SU-DHL-6 (cell line): ENCODE measurements around the gene STUB1.

Experiments used
- H2AFZ ChIP-seq: fragments of 200-600 bp; sonication (generic); 2 replicates; pipeline ENCODE4 v1.6.1; 2014; ENCODE audit warnings: low read depth, mild to moderate bottlenecking, moderate library complexity, mixed read lengths, antibody characterized with exemption, low read length; ENCODE audit not compliant: severe bottlenecking
- H3F3A ChIP-seq: fragments of 200-600 bp; shearing (Covaris generic); 2 replicates; pipeline ENCODE4 v1.6.0; 2016; ENCODE audit warnings: antibody characterized with exemption, mild to moderate bottlenecking; ENCODE audit not compliant: insufficient read depth
- H3K27ac ChIP-seq: fragments of 200-600 bp; sonication (generic); 2 replicates; pipeline ENCODE4 v1.5.1; 2016; ENCODE audit warnings: low read depth, mild to moderate bottlenecking, low read length, moderate library complexity, mixed read lengths
- H3K27me3 ChIP-seq: fragments of 200-600 bp; sonication (generic), shearing (Covaris generic); 2 replicates; pipeline ENCODE4 v1.6.0; 2014; ENCODE audit warnings: mild to moderate bottlenecking, low read length
- H3K36me3 ChIP-seq: fragments of 200-600 bp; sonication (generic); 2 replicates; pipeline ENCODE4 v1.6.1; 2014; ENCODE audit warnings: mild to moderate bottlenecking, low read length, mixed read lengths
- H3K4me2 ChIP-seq: fragments of 300-600, 200-600 bp; shearing (Covaris generic), sonication (generic); 2 replicates; pipeline ENCODE4 v1.6.0; 2014; ENCODE audit warnings: low read length, low read depth, mild to moderate bottlenecking; ENCODE audit not compliant: poor library complexity, severe bottlenecking
- H3K4me3 ChIP-seq: fragments of 200-600 bp; sonication (generic); 2 replicates; pipeline ENCODE4 v1.5.1; 2014; ENCODE audit warnings: antibody characterized with exemption, low read length, mild to moderate bottlenecking, mixed read lengths; ENCODE audit not compliant: insufficient read depth, poor library complexity, severe bottlenecking
- H3K79me2 ChIP-seq: fragments of 200-600 bp; sonication (generic); 2 replicates; pipeline ENCODE4 v1.6.1; 2014; ENCODE audit warnings: mild to moderate bottlenecking, low read length, moderate library complexity; ENCODE audit not compliant: insufficient read depth
- H3K9ac ChIP-seq: fragments of 200-600 bp; sonication (generic); 2 replicates; pipeline ENCODE4 v1.7.0; 2014; ENCODE audit warnings: mild to moderate bottlenecking, low read length
- H3K9me2 ChIP-seq: fragments of 200-600 bp; sonication (generic); replicated peaks from 2 replicates; pipeline ENCODE4 v1.6.1; 2014; ENCODE audit warnings: low read length; ENCODE audit not compliant: insufficient read depth
- H3K9me3 ChIP-seq: fragments of 200-600 bp; sonication (generic); 2 replicates; pipeline ENCODE4 v1.6.1; 2014; ENCODE audit warnings: low read length, mixed read lengths; ENCODE audit not compliant: insufficient read depth
- H4K20me1 ChIP-seq: fragments of 200-600 bp; sonication (generic); 2 replicates; pipeline ENCODE4 v1.6.1; 2014; ENCODE audit warnings: low read depth, mild to moderate bottlenecking, antibody characterized with exemption, low read length, moderate library complexity, mixed read lengths
- EZH2phosphoT487 ChIP-seq: fragments of 200-600 bp; sonication (generic), shearing (Covaris generic); conservative IDR thresholded peaks from 2 replicates; pipeline ENCODE4 v1.6.1; 2018; ENCODE audit warnings: mild to moderate bottlenecking, antibody characterized with exemption, low read length, moderate library complexity, mixed read lengths
- TF ChIP-seq, protein P1 (sequence below): fragments of 200-600 bp; sonication (generic); IDR thresholded peaks from one replicate; pipeline ENCODE4 v1.5.1; 2017; ENCODE audit warnings: antibody characterized with exemption, mild to moderate bottlenecking, low read length, moderate library complexity; ENCODE audit not compliant: insufficient read depth, poor library complexity, severe bottlenecking

The STUB1 gene

DNA sequence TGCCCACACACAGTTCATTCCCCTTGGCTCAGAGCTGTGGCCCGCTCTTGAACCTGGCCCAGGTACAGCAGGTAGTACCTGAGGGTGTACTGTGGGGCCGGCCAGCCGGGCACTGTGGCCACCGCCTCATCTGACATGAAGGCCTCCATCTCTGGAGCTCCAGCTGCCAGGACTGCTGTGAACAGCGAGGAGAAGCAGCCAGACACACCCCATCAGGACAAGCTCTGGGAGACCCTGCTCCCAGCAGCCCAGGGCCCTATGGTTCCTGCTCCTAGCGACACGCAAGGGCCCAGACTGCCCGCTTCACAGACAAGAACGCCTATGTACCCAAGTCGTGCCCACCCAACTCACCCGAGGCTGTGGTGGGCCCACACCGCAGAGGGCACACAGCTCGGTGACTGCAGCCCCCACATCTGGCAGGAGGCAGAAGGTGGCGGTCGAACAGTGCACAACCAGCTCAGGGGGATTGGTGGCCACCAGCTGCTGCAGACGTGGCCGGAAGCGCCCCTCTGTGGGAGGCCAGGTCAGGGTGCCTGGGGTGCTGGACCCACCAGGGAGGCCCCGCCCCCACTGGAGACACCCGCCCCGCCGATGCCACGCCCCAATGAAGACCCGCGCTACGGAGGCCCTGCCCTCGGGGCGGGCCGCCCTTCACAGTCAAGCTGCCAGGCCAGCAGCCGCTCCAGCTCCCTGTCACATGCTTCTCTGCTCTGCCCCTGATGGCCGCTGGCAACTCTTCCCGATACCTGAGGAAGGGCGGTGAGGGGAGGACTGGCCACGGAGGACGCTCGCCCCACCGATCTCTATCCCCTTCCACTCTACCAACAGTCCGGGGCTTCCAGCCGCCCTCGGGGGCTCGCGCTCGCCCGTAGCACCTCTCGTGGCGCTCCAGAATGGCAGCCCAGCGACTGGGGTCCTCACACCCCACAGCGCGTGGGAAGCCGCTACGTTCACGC, 1.1 kb upstream of the STUB1 start:
- H3K9me3 ChIP-seq, result no peaks in the 10 kb centered on the region
- H2AFZ ChIP-seq, result peak overlapping the region; percentile 90
- peaks cover 9% of the 10 kb centered on the region; the same call in 1 of the 2 replicates for H3F3A ChIP-seq
- H3K79me2 ChIP-seq, result peaks cover 23% of the 10 kb centered on the region; the same call in 1 of the 2 replicates
- peak overlapping the region; percentile 49 for H3K9ac ChIP-seq
- TF ChIP-seq, protein P1, sequence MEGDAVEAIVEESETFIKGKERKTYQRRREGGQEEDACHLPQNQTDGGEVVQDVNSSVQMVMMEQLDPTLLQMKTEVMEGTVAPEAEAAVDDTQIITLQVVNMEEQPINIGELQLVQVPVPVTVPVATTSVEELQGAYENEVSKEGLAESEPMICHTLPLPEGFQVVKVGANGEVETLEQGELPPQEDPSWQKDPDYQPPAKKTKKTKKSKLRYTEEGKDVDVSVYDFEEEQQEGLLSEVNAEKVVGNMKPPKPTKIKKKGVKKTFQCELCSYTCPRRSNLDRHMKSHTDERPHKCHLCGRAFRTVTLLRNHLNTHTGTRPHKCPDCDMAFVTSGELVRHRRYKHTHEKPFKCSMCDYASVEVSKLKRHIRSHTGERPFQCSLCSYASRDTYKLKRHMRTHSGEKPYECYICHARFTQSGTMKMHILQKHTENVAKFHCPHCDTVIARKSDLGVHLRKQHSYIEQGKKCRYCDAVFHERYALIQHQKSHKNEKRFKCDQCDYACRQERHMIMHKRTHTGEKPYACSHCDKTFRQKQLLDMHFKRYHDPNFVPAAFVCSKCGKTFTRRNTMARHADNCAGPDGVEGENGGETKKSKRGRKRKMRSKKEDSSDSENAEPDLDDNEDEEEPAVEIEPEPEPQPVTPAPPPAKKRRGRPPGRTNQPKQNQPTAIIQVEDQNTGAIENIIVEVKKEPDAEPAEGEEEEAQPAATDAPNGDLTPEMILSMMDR, result no peak
- TF ChIP-seq EZH2phosphoT487, result no peak
- peak overlapping the region; percentile 69 for H3K27ac ChIP-seq
- H3K9me2 ChIP-seq, result no peaks in the 10 kb centered on the region
- peak overlapping the region; percentile 63 for H3K4me2 ChIP-seq
- peak overlapping the region; percentile 32 for H3K4me3 ChIP-seq
- no peaks in the 10 kb centered on the region for H3K36me3 ChIP-seq
- no peaks in the 10 kb centered on the region for H4K20me1 ChIP-seq
- no peaks in the 10 kb centered on the region for H3K27me3 ChIP-seq

DNA sequence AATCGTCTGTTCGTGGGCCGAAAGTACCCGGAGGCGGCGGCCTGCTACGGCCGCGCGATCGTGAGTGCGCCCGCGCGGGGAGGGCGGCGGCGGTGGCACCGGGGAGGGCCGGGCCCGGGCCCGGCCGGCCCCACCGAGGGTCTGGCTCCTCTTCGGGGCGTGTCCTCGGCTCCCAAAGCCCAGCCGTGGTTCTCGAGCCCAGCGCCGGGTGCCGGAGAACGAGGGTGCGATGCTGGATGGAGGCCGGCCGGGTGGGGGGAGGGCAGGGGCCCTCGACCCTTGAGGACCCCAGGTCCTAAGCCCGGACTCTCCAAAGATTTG, 375 bp downstream of the STUB1 start:
- H3K36me3 ChIP-seq, result no peaks in the 10 kb centered on the region
- peak overlapping the region; percentile 62 for H3K4me3 ChIP-seq
- H3K4me2 ChIP-seq, result peak overlapping the region; percentile 57
- peaks cover 23% of the 10 kb centered on the region; the same call in 1 of the 2 replicates for H3K79me2 ChIP-seq
- peaks cover 9% of the 10 kb centered on the region; the same call in 1 of the 2 replicates for H3F3A ChIP-seq
- H3K9me3 ChIP-seq, result no peaks in the 10 kb centered on the region
- H2AFZ ChIP-seq, result no peak overlapping the region
- H3K9me2 ChIP-seq, result no peaks in the 10 kb centered on the region
- H4K20me1 ChIP-seq, result no peaks in the 10 kb centered on the region
- no peaks in the 10 kb centered on the region for H3K27me3 ChIP-seq
- peak overlapping the region; percentile 51 for H3K27ac ChIP-seq
- TF ChIP-seq EZH2phosphoT487, result no peak
- TF ChIP-seq, protein P1, result no peak
- peak overlapping the region; percentile 75 for H3K9ac ChIP-seq

DNA sequence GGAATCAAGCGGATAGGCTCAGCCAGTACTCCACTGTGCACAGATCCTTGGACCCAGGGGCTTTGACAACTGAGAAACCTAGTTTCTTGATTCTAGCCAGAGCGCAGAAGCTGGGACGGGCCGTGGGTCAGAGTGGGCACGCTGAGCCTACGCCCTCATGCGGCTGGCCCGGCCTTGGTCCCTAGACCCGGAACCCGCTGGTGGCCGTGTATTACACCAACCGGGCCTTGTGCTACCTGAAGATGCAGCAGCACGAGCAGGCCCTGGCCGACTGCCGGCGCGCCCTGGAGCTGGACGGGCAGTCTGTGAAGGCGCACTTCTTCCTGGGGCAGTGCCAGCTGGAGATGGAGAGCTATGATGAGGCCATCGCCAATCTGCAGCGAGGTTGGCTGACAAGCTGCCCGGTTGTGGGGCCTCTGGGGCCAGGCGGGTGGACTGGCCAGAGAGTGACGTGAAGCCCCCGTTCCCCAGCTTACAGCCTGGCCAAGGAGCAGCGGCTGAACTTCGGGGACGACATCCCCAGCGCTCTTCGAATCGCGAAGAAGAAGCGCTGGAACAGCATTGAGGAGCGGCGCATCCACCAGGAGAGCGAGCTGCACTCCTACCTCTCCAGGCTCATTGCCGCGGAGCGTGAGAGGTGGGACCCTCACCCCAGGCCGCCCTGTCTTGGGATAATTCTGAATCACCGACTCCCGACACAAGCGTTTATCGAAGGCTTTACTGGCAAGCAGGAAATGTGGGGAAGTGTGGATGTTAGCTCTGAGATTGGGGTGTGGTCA, 946 bp downstream of the STUB1 start:
- Histone ChIP-seq H3K79me2 (peaks cover 23% of the 10 kb centered on the region; the same call in 1 of the 2 replicates), H4K20me1 (no peaks in the 10 kb centered on the region), H3K27me3 (no peaks in the 10 kb centered on the region), H3K9me2 (no peaks in the 10 kb centered on the region), H3K9ac (peak overlapping the region; percentile 75), H3F3A (peaks cover 9% of the 10 kb centered on the region; the same call in 1 of the 2 replicates), H3K27ac (peak overlapping the region; percentile 51), H3K4me2 (peak overlapping the region; percentile 57), H2AFZ (no peak overlapping the region), H3K9me3 (no peaks in the 10 kb centered on the region), H3K36me3 (no peaks in the 10 kb centered on the region), H3K4me3 (peak overlapping the region; percentile 62)
- TF ChIP-seq, protein P1, result peak; percentile 10
- no peak for TF ChIP-seq EZH2phosphoT487
